GM21360 (cell line): ENCODE data around the gene AATK.

Source experiments
- ATAC-seq: cut with Tn5 transposase; IDR thresholded peaks from one replicate; pipeline ENCODE4 v1.9.1; 2021; ENCODE audit warnings: mild to moderate bottlenecking, moderate library complexity; ENCODE audit not compliant: unreplicated experiment

Gene AATK

DNA sequence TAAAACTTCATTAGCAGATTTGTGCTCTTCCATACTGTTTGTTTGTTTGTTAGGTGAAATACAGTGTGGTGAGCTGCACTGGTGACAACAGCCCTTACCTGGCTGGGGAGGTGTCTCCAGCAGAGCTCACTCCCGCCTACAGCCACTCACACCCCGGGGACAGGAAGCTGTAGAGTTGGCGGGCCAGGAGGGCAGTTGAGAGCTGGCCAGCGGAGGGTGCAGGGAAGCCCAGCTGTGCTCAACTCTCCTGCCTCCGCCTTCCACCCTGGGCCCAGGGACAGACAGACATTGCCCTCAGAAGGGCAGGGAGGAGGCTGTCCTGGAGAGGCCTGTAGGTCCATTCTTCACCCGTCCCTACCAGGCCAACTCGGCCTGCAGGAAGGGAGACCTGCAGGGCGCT, 49.3 kb downstream of the AATK start:
- no peak for ATAC-seq

DNA sequence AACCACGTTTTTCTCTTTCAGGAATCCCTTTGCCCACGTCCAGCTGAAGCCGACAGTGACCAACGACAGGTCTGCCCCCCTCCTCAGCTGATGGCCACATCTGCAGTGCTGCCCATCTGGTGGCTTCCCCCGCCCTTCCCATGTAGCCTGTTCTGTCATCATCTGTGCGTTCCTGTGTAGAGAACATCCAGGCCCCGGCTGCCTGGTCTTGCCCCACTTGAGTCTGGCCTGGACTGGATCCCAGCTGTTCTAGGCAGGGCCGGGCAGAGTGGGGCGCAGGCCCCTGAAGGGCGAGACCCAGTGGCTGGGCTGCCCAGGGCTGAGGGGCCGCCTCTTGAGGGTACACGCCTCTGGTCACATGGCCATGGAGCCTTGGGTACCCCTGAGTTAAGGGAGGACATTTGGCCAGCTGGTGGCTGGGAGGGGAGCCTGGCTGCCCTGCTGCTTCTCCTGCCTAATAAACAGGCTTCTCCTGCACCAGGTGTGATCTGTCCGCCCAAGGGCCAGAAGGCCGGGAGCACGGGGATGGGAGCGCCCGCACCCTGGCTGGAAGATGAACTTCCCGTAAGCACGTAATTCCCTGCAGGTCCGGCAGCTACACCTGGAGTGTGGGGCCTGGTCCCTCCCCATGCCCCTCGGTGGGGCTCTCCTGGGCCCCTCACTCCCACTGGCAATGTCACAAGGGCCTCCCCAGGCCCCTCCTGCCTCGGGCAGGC, 50.1 kb downstream of the AATK start:
- no peak for ATAC-seq

DNA sequence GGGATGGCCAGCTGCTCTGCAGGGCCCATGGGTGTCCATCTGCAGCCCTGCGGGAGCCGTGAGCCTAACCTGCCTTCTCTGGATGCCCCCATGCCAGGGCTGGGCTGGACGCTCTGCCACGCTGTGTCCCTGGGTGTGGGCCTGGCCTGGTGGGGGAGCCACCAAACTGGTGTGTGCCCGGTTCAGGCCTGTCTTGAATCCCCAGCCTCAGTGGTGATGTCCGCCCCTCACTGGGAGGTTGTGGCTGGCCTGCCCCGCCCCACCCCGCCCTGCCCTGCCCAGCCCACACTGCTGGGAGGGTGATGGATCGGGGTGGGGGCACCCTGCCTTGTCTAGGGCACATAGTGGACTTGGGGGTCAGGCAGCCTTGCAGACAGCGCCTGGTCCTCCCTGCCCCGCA, 50.8 kb downstream of the AATK start:
- ATAC-seq = no peak

DNA sequence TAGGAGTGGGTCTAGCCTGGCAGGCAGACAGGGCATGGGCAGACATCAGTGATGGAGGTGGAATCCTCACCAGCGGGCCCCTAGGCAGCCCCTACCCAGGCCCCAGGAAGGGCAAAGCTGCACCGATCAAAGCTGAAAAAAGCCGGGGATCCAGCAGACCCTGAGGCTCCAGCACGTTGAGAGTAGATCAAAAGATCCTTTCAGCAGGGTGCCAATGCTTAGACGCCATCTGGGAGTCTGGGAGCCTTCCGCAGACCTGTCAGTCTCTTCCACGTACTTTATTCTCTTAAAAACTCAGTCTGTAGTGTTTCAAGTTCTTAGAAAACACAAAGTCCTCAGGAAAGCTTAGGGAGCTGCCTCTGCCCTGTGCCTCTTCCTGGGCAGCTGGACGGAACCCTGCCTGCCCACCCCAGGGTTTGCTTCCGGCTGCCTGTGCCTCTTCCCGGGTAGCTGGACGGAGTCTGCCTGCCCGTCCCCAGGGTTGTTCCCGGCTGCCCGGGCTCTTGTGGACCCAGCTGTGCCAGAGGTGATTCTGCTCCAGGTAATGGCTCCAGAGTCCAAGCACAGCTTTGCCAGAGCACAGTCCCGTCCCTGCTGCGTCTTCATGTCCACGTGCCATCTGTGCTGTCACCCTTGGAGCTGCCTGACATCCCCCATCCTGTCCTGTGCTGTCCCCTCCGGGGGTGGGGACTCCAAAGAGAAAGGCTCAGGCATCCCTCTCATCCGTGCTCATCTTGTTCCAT, 51.5 kb downstream of the AATK start:
- ATAC-seq = no peak

DNA sequence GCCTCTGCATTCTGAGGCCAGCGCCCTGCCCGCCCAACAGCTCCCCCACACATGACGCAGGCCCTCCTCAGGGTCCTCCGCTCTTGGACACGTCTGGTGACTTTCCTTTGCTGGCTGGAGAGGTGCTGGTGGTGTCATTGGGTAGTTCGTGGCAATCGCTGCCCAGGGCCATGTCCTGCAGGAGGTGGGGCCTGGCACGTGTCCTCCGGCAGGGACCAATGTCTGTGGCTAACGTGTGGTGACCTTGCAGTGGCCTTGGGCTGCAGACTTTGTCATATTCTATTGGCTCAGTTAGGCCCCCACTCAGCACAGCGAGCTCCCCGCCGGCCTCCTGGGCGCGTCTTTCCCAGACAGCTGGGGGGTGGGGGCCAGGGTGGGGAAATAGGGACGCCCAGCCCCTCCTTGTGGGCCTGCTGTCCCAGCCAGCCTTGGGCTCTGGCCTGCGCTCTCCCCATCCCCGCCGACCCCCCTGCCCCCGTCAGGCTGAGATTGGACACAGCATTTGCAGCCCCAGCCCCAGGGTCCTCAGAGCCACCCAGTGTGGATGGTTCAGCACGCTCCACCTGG, 52.8 kb downstream of the AATK start:
- ATAC-seq = no peak

DNA sequence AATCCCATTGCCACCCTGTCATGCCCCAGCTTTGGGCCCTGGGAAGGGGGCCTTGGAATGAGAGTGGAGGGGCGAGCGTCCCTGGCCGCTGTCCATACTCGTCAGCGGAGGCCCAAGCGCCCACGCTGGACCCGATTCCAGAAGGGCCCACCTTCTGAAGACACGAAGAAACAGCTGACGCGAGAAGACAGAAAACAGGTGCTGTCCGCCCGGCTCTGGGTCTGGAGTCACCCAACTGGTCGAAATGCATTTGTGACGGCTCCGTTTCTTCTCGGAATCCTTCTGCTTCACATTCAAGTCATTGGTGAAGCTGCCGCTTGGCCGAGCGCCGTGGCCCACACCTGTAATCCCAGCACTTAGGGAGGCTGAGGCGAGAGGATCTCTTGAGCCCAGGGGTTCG, 53.6 kb downstream of the AATK start:
- ATAC-seq = no peak

DNA sequence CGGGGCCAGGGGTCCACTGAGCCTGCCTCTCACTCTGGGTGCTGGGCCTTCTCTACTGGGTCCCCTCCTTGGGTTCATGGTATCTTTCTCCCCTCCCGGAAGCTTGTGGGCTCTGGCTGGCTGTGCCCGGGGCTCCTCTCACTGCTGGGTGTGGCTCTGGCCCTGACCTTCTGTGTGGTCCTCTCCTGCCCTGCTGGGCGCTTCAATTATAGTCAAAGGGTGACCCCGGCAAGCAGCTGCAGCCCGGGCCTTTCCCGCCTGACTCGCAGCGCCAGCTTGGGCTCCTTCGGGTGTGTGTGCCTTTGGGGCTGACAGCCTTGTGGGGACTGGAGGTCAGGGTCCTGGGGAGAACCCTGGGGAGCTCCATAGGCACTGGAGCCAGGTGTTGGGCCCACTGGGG, 55.0 kb downstream of the AATK start:
- no peak for ATAC-seq

DNA sequence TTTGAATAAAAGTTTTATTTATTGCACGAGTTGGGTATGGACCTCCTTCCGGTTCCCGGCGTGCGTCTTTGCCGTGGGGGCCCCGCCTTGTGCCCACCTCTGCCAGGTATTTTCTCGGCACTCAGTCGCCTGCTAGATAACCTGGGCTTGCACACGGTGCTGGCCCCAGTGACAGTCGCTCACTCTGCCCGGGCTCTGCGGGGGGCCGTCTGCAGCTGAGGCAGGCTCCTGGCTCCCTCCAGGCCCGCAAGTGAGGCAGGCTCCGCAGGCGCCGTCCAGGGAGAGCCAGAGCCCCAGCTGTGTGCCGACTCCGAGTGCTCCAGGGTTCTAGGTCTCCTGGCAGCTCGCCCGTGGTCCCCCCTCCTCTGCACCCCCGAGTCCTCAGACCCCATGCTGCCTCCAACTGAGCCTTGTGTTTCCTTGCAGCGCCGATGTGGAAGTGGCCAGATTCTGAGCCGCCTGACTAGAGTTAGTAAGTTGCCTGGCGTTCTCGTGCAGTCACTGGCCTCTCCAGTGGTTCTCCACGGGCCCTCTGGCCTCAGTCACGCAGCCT, 55.5 kb downstream of the AATK start:
- no peak for ATAC-seq

DNA sequence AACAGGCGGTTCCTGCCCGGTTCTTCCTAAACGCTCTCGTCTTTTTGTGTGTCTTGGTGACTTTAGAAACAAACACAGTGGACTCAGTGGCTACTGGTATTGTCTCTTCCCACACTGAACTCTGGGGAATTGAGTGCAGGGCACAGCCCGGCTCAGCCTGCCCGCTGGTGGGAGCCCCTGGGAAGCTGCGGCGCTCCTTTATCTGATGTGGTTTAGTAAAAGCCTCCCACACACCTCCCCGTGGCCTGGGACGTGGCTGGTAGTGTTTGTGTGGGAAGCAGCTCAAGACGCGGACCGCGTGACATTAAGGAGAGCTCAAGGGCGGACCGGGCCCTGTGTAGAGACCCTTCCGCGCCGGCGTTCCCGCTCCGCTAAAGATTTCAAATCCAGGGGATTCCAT, 56.1 kb downstream of the AATK start:
- no peak for ATAC-seq

DNA sequence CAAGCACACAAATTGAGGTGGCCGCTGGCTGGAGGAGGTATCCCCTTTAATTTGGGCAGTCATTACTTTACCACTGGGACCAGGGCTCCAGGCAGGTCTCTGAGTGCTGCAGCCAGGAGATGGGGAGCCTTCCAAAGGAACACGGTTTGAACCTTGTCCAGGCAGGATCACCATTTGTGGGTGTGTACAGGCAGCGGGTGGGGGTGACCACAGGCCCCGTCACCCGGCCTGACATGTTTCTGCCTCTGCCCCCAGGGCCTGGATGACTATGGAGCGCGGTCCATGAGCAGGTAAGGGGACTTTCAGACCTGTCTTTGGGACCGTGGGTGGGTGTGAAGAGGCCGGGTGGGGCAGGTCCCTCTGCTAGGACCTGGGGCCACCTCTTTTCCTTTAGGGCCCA, 57.8 kb downstream of the AATK start:
- no peak for ATAC-seq

DNA sequence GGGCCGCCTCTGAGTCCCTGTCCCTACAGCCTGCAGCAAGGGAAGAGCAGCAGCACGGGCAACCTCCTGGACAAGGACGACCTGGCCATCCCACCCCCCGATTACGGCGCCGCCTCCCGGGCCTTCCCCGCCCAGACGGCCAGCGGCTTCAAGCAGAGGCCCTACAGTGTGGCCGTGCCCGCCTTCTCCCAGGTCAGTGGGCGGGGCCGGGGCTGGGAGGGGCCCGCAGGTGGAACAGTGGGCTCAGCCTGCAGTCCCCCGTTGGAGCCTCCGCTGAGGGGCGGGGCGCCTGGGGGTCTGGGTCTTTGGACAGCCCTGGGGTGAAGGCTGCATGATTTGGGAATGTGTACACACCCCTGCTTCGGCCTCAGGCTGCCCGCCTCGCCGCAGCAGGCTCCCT, 59.3 kb downstream of the AATK start:
- no peak for ATAC-seq

DNA sequence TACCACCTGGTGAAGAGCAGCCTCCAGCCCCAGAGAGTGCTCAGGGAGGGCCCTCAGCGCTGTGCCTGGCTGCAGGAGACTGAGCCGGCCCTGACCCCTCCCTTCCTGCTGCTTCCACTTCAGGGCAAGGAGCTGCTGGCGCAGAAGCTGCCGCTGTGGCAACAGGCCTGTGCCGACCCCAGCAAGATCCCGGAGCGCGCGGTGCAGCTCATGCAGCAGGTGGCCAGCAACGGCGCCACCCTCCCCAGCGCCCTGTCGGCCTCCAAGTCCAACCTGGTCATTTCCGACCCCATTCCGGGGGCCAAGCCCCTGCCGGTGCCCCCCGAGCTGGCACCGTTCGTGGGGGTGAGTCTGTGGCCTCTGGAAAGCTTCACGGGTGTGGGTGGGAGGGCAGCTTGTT, 62.6 kb downstream of the AATK start:
- ATAC-seq = no peak

DNA sequence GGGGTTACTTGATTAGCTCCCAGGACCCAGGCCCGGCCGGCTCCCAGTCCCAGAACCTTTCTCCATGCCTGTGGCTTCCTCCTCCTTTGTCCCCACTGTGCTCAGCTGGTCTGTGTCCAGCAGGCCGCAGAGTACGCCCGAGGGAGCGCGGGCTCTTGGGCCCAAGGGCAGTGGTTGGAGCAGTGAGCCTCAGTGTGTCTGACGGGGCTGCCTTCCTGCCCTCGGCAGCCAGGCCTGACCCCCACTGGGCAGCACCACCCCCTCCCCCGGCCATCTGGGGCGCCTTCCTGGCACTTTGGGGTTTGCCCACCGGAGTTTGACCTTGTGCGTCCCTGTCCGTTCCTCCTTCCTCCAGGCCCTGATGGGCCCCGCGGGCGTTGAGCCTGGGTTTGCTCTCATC, 63.2 kb downstream of the AATK start:
- ATAC-seq = no peak

DNA sequence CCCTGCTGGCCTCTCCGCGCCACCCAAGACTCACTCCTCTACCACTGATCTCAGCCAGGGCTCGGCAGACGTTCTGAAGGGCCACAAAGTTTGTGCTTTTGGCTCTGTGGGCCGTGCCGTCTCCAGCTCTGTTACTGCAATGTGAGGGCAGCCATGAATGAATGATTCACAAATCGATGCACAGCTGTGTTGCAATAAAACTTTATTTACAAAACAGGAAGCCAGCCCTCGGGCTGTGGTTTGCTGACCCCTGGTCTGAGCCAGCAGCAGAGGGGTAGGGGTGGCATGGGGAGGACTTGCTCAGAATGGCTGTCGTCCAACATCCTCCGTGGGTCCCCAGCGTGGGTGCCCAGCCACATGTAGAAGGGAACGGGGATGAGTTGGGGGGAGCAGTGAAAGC, 63.7 kb downstream of the AATK start:
- no peak for ATAC-seq

DNA sequence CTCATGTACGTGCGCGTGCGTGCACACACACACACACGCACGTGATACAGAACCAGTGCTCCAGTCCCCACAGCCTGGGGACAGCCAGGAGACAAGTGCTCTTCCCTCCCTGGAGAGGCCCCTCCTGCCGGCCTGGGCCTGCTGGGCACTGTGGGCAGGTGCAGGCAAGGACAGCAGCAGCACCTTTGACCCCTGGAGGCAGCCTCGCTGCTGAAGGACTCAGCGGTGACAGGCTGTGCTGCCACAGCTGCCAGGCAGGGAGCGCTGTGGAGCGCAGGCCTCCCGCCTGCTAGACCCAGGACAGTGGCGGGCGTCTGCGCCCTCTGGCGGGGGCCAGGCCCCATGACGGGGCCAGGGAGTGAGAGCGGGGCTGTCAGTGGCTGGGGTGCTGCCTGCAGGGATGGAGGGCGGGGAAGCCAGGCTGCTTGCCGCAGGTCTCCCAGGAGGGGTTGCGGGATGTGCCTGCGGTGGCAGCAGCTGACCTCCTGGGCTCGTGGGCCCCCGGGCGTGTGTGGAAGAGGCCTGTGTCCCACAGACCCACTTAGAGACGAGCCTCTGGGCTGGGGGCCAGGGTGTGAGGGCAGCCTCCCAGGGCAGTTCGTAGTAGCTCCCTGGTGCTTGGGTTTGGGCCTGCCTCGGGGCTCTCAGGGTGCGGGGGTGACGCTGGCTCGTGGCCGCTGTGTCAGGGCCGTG, 64.3 kb downstream of the AATK start:
- peak; percentile 71 for ATAC-seq

DNA sequence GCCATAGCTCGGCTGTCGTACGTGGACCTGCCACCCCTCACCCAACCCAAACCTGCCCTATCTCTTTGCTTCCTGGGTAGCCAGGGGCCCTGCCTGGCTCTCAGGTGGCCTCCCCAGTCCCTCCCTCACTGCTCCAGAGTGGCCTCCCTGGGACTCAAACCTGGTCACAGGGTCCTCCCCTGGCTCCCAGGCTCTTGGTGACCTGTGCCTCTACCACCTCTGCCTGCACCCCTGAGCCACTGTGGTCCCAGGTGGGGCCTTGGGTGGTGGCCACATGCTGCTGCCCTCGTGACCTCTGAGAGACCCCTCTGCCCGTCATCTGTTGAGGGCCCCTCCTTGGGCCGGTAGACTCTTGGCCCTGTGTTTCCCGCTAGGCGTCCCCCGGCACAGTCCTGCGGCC, 65.4 kb downstream of the AATK start:
- ATAC-seq = no peak

DNA sequence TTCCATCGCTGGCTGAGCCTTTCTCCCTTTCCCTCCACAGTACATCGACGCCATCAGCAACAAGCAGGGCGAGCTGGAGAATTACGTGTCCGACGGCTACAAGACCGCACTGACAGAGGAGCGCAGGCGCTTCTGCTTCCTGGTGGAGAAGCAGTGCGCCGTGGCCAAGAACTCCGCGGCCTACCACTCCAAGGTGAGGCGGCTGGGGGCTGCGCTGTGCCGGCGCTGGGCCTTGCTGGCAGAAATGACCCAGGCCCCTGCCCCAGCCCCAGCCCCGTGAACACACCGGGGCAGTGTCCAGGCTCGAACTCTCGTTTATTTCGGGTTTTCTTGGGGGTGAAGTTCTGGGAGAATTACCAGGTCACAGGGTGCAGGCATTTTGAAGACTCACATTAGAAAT, 66.1 kb downstream of the AATK start:
- ATAC-seq = no peak

DNA sequence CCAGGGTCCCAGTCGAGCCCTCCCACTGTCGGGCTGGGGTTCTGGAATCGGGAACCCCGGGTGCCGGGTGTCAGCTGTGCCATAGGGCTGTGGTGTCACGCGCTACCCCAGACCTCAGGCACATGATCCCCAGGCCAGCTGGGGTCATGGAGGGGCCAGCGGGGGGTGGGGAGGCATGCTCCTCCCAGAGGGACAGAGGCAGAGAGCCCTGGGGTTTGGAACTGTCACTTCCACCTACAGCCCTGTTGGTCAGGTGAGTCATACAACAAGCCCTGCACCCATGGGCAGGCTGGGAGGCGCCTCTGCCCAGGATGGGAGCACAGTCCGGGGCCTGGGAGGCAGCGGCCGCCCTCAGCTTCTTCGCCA, 68.1 kb downstream of the AATK start:
- ATAC-seq = no peak

DNA sequence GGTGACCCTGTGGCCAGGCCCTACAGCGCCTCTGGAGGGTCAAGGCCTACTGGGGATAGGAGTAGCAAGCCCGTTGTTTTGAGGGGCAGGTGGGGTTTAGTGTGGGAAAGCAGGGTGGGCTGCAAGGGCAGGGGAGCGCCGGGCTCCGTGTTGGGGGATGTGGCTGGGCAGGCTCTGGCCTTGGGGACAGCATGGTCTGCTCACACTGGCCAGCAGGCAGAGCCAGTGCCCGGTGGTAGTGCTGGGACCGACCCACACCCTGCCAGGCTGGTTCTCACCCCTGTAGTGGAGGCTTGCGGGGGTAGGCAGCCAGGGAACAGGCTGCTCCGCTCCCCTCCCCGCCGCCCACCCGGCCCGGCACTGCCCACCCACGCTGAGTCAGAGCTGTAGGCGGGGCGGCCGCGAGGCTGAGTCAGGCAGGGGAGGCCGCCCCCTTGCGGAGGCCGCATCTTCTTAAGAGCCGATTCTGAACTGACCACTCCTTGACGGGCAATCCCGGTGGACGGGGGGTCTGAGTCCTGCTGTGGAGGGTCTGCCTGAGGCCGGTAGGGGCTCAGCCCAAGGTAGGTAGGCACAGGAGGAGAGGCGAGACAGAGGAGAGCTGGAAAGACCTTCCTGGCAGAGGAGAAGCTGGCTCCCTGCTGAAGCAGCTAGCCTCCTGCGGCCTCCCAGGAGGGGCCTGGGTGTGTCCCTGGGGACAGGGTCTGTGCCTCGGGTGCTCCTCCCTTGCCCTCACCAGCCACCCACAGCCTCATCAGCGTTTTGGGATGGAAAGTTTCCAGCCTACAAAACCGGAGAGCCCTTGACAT, 68.7 kb downstream of the AATK start:
- no peak for ATAC-seq

DNA sequence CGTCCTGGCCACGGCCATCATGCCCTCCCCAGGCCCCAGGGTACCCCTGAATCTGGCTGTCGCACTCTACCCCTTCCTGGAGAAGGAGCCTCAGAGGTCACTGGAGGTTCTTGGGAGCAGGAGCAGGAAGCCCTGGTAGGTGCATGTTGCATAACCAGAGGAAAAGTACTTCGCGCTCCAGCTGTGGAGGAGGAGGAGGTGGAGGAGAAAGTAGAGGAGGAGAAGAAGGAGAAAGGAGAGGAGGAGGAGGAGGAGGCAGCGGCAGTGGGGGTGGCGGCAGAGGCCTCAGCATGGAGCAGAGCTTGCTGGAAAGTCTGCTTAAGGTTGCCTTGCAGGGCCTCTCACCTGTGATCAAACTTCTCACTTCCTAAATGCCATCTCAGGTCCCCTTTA, 69.3 kb downstream of the AATK start:
- ATAC-seq = no peak

DNA sequence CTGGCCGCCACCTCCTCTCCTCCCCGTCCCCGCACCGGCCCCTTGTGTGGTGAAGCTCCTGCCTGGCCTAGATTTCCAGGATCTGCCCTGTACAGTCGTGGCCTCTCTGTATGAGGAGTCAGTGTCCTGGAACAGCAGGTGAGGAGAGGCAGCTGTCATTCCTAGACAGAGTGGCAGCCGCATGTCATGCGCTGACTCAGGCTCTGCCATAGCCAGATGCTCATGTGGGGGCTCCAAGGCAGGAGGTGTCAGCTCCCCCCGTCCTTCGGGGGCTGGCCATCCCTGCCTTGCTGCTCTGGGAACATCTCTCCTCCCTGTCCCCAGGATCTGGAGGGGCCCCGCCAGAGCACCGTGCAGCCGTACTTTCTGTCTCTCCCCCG, 70.6 kb downstream of the AATK start:
- no peak for ATAC-seq
